MCF 10A (cell line): ENCODE data around the gene TRIM26. TPM values are rescaled to one million over a fixed set of nuclear protein-coding genes. Genes with fewer than 3 reads are reported as not detected.
"Not testable (repeated sequence)": the region's sequence is repeated elsewhere in the genome, so short reads cannot be mapped to it uniquely, and the experiment has no call there.

Experiments
- BruUV-seq: library from RNA; stranded (reverse); fragments of 400-500 nt; replicated peaks from 2 replicates; lab custom pipeline; 2021; lab: Mats Ljungman, UMichigan
- CTCF ChIA-PET: fragments of 300-600 bp; sonication (Branson Sonifier 250); formaldehyde crosslinking; extraction: SDS; loops from one replicate; lab custom pipeline; 2021; ENCODE audit warnings: antibody characterized with exemption, inconsistent platforms; lab: Yijun Ruan, JAX
- POLR2A ChIA-PET: fragments of 300-600, 350-650 bp; sonication (Branson Sonifier 250); formaldehyde crosslinking; extraction: SDS; loops from one replicate; lab custom pipeline; 2020; ENCODE audit warnings: antibody characterized with exemption, inconsistent platforms; lab: Yijun Ruan, JAX
- DNase-seq: peaks from one replicate; pipeline ENCODE4 v3.0.0-alpha.2; 2018; ENCODE audit not compliant: unreplicated experiment
- H3K27ac Mint-ChIP-seq: one replicate; pipeline ENCODE4 v1.8.0; 2022; ENCODE audit warnings: mild to moderate bottlenecking, low read depth, mixed read lengths; ENCODE audit not compliant: unreplicated experiment
- H3K27me3 Mint-ChIP-seq: one replicate; pipeline ENCODE4 v1.8.0; 2022; ENCODE audit warnings: mixed read lengths; ENCODE audit not compliant: insufficient read depth, unreplicated experiment
- H3K36me3 Mint-ChIP-seq: one replicate; pipeline ENCODE4 v1.8.0; 2022; ENCODE audit warnings: mild to moderate bottlenecking, moderate library complexity, mixed read lengths; ENCODE audit not compliant: insufficient read depth, unreplicated experiment
- H3K4me1 Mint-ChIP-seq: one replicate; pipeline ENCODE4 v1.8.0; 2022; ENCODE audit warnings: mixed read lengths; ENCODE audit not compliant: insufficient read depth, unreplicated experiment
- H3K4me3 Mint-ChIP-seq: one replicate; pipeline ENCODE4 v1.8.0; 2022; ENCODE audit warnings: mild to moderate bottlenecking, moderate library complexity, mixed read lengths; ENCODE audit not compliant: unreplicated experiment
- H3K9me3 Mint-ChIP-seq: one replicate; pipeline ENCODE4 v1.8.0; 2022; ENCODE audit warnings: mixed read lengths; ENCODE audit not compliant: unreplicated experiment
- CTCF ChIP-seq: fragments of 200-600 bp; IDR thresholded peaks from one replicate; pipeline ENCODE4 v1.8.0; 2022; ENCODE audit warnings: antibody characterized with exemption, mild to moderate bottlenecking; ENCODE audit not compliant: unreplicated experiment
- intact Hi-C: fragments of 100-400 bp; cut with micrococcal nuclease; formaldehyde crosslinking; loops from 2 replicates; pipeline ENCODE4 v1.14.1; 2022
- total RNA-seq: library from RNA; stranded (reverse); gene quantifications from 2 replicates; pipeline ENCODE4 v1.2.3, GENCODE V29; 2022

Gene TRIM26
- total RNA-seq, 1 experiment from 2014 or later, result 60.6 TPM

- no TSS peak for BruUV-seq
- Mint-ChIP-seq H3K9me3 (no peaks in the 10 kb centered on the region), H3K36me3 (no peaks in the 10 kb centered on the region), H3K27ac (no peak overlapping the region), H3K4me1 (no peaks in the 10 kb centered on the region), H3K4me3 (no peak overlapping the region), H3K27me3 (peaks cover 46% of the 10 kb centered on the region)
- ChIA-PET CTCF (interaction anchor here (1.3 to 3.9 kb wide), 2 partner anchors 13 to 26 kb away, joined by 4 to 42 read pairs; no protein-coding TSS in a partner anchor), POLR2A (no interaction called here)
- intact Hi-C loops, result no loop called here
- DNase-seq, result no peak
- TF ChIP-seq CTCF, result no peak
These were observed 68.4 kb downstream of the TRIM26 start for GRCh38 chr6:30144811-30145210.

DNA sequence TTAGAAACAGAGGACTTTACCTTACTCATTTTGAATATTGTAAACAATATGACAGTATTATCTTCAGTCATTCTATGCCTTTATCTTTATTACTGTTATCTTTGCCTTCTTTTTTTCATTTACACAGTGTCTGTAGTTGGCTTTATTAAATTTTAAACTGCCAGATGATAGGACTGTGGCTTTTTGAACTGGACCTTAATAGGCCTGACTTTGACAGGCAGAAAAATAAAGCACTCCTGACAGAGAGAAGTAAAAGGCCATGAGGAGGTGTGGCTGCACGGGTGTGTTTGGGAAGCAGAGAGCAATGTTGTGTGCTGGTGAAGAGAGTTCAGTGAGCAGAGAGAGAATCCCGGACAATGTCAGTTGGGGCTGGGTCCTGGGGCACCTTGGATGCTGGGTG, 69.4 kb downstream of the TRIM26 start:
- Mint-ChIP-seq H3K4me3 (no peak overlapping the region), H3K27me3 (peaks cover 46% of the 10 kb centered on the region), H3K9me3 (no peaks in the 10 kb centered on the region), H3K36me3 (no peaks in the 10 kb centered on the region), H3K27ac (no peak overlapping the region), H3K4me1 (no peaks in the 10 kb centered on the region)
- intact Hi-C loops, result no loop called here
- no peak for DNase-seq
- BruUV-seq, result no TSS peak
- TF ChIP-seq CTCF, result no peak
- CTCF ChIA-PET, result interaction anchor here (1.1 to 3.9 kb wide), 2 partner anchors 9 to 12 kb away, joined by 6 to 42 read pairs; no protein-coding TSS in a partner anchor
- POLR2A ChIA-PET, result no interaction called here

DNA sequence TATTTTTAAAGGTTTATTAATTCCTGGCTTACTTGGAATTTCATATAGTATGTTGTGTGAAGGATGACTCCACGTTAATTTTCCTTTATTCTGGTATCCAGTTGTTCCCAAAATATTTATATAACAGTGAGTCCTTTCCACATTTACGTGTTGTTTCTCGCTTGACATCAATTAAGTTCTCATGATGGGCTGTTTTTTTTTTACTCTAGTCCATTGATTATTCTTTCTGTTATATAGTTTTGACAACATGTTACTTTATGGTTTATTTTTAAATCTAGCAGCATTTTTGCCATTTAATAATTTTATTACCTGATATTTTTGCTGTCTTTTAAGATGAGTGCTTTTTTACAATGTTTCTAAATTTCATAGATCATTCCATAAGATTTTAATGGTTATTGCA, 70.5 kb downstream of the TRIM26 start:
- Mint-ChIP-seq H3K27ac (no peak overlapping the region), H3K9me3 (no peaks in the 10 kb centered on the region), H3K4me1 (no peaks in the 10 kb centered on the region), H3K36me3 (no peaks in the 10 kb centered on the region), H3K27me3 (peaks cover 57% of the 10 kb centered on the region), H3K4me3 (no peak overlapping the region)
- no TSS peak for BruUV-seq
- intact Hi-C loops, result no loop called here
- POLR2A ChIA-PET, result no interaction called here
- TF ChIP-seq CTCF, result no peak
- CTCF ChIA-PET, result interaction anchor here (0.6 to 3.9 kb wide), 4 partner anchors 8 to 214 kb away, joined by 3 to 42 read pairs (median 5); no protein-coding TSS in a partner anchor
- DNase-seq, result no peak

DNA sequence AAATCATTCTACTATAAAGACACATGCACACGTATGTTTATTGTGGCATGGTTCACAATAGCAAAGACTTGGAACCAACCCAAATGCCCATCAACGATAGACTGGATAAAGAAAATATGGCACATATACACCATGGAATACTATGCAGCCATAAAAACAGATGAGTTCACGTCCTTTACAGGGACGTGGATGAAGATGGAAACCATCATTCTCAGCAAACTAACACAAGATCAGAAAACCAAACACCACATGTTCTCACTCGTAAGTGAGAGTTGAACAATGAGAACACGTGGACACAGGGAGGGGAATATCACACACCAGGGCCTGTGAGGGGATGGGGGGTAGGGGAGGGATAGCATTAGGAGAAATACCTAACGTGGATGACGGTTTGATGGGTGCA, 73.0 kb downstream of the TRIM26 start:
- H3K27me3 Mint-ChIP-seq, result peaks cover 56% of the 10 kb centered on the region
- BruUV-seq, H3K9me3 Mint-ChIP-seq, H3K4me1 Mint-ChIP-seq, H3K27ac Mint-ChIP-seq, H3K4me3 Mint-ChIP-seq, DNase-seq, H3K36me3 Mint-ChIP-seq, intact Hi-C loops: not testable (repeated sequence)
- ChIA-PET POLR2A (interaction anchor here (1.2 kb wide), 1 partner anchor 14 kb away, joined by 3 read pairs; no protein-coding TSS in a partner anchor), CTCF (interaction anchor here (1.6 kb wide), 1 partner anchor 9 kb away, joined by 8 read pairs; no protein-coding TSS in a partner anchor)
